ENCODE data around the gene TMEM131.

DNA sequence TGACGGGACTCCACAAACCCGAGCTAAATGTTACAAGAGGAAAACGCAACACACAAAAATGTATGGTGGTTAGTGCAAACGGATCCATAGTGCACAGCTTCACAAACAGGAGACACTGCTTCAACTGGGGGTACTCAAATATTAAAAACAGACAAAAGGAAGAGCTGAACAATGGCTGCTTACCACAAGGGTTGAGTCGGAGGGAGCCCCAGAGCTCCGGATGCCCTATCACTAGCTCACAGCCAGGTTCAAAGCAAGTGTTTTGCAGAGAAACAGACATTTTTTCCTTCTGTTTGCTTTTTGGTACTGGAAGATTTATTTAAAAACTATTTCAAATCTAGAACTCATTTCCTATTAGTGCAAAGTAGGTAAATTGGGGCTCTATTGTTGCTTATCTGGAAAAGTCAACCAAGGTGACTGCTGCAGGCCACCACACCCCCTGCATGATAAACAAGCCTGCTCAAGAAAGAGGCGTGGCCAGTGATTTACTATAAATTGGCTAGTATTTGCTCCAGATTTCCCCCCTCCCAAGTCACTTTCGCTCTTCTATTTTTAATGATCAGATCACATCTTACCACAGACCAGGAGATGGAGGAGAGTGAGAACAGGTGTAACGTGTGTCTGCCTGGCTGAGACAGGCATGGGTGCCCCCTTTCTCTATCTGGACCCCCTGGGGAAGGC is 235.9 kb downstream of the TMEM131 start:
- TF ChIP-seq, protein P1, sequence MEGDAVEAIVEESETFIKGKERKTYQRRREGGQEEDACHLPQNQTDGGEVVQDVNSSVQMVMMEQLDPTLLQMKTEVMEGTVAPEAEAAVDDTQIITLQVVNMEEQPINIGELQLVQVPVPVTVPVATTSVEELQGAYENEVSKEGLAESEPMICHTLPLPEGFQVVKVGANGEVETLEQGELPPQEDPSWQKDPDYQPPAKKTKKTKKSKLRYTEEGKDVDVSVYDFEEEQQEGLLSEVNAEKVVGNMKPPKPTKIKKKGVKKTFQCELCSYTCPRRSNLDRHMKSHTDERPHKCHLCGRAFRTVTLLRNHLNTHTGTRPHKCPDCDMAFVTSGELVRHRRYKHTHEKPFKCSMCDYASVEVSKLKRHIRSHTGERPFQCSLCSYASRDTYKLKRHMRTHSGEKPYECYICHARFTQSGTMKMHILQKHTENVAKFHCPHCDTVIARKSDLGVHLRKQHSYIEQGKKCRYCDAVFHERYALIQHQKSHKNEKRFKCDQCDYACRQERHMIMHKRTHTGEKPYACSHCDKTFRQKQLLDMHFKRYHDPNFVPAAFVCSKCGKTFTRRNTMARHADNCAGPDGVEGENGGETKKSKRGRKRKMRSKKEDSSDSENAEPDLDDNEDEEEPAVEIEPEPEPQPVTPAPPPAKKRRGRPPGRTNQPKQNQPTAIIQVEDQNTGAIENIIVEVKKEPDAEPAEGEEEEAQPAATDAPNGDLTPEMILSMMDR (conservative IDR thresholded peaks at IDR 0.05; ENCODE audit: low read depth in 2 of 2), result no peak
- TF ChIP-seq EZH2 (IDR thresholded peaks at IDR 0.05; ENCODE audit: low read depth, unreplicated experiment) (no peak), EZH2phosphoT487 (IDR thresholded peaks at IDR 0.05; ENCODE audit: unreplicated experiment) (no peak), ZNF331 (CRISPR knock-in tag; IDR thresholded peaks at IDR 0.05; ENCODE audit: low read depth) (no peak), POLR2AphosphoS5 (IDR thresholded peaks at IDR 0.05; ENCODE audit: low read depth) (no peak), JUNB (IDR thresholded peaks at IDR 0.05; ENCODE audit: unreplicated experiment) (no peak), ZNF114 (CRISPR knock-in tag; IDR thresholded peaks at IDR 0.05) (no peak), CREB1 (CRISPR knock-in tag; IDR thresholded peaks at IDR 0.05; ENCODE audit: low read depth) (no peak)
- TF ChIP-seq, protein P2, sequence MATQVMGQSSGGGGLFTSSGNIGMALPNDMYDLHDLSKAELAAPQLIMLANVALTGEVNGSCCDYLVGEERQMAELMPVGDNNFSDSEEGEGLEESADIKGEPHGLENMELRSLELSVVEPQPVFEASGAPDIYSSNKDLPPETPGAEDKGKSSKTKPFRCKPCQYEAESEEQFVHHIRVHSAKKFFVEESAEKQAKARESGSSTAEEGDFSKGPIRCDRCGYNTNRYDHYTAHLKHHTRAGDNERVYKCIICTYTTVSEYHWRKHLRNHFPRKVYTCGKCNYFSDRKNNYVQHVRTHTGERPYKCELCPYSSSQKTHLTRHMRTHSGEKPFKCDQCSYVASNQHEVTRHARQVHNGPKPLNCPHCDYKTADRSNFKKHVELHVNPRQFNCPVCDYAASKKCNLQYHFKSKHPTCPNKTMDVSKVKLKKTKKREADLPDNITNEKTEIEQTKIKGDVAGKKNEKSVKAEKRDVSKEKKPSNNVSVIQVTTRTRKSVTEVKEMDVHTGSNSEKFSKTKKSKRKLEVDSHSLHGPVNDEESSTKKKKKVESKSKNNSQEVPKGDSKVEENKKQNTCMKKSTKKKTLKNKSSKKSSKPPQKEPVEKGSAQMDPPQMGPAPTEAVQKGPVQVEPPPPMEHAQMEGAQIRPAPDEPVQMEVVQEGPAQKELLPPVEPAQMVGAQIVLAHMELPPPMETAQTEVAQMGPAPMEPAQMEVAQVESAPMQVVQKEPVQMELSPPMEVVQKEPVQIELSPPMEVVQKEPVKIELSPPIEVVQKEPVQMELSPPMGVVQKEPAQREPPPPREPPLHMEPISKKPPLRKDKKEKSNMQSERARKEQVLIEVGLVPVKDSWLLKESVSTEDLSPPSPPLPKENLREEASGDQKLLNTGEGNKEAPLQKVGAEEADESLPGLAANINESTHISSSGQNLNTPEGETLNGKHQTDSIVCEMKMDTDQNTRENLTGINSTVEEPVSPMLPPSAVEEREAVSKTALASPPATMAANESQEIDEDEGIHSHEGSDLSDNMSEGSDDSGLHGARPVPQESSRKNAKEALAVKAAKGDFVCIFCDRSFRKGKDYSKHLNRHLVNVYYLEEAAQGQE (IDR thresholded peaks at IDR 0.05; ENCODE audit: unreplicated experiment), result no peak
- TF ChIP-seq, protein P3, sequence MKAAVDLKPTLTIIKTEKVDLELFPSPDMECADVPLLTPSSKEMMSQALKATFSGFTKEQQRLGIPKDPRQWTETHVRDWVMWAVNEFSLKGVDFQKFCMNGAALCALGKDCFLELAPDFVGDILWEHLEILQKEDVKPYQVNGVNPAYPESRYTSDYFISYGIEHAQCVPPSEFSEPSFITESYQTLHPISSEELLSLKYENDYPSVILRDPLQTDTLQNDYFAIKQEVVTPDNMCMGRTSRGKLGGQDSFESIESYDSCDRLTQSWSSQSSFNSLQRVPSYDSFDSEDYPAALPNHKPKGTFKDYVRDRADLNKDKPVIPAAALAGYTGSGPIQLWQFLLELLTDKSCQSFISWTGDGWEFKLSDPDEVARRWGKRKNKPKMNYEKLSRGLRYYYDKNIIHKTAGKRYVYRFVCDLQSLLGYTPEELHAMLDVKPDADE (IDR thresholded peaks at IDR 0.05), result no peak
